Central memory CD8-positive, alpha-beta T cell (primary cell): ENCODE measurements around the gene SLC6A6.

Source experiments
- ATAC-seq: fragments of 150-1000 bp; cut with Tn5 transposase; replicated peaks from 2 replicates; pipeline ENCODE4 v1.10.0; 2022; ENCODE audit warnings: mild to moderate bottlenecking, moderate FRiP score, moderate number of reproducible peaks; ENCODE audit not compliant: poor library complexity, severe bottlenecking; ENCODE audit errors: extremely low read depth
- DNase-seq, 2 donors: peaks; one replicate each; pipeline ENCODE4 v3.0.0; 2021; ENCODE audit warnings: low spot score in 2 of 2
- H3K27ac Mint-ChIP-seq: one replicate; pipeline ENCODE4 v1.8.0; 2022; ENCODE audit warnings: low read depth, mild to moderate bottlenecking, moderate library complexity, mixed read lengths
- H3K27me3 Mint-ChIP-seq: one replicate; pipeline ENCODE4 v1.8.0; 2022; ENCODE audit warnings: mixed read lengths
- H3K36me3 Mint-ChIP-seq: one replicate; pipeline ENCODE4 v1.8.0; 2022; ENCODE audit warnings: mild to moderate bottlenecking, moderate library complexity, mixed read lengths; ENCODE audit not compliant: insufficient read depth
- H3K4me1 Mint-ChIP-seq: one replicate; pipeline ENCODE4 v1.8.0; 2022; ENCODE audit warnings: mixed read lengths
- H3K4me3 Mint-ChIP-seq: one replicate; pipeline ENCODE4 v1.8.0; 2022; ENCODE audit warnings: mild to moderate bottlenecking, moderate library complexity, mixed read lengths
- H3K9me3 Mint-ChIP-seq: one replicate; pipeline ENCODE4 v1.8.0; 2022; ENCODE audit warnings: mixed read lengths

The SLC6A6 gene

GRCh38 chr3:14450922-14451606 lies 48.7 kb downstream of the SLC6A6 start:
- Mint-ChIP-seq H3K9me3 (no peaks in the 10 kb centered on the region), H3K4me1 (peaks cover 10% of the 10 kb centered on the region), H3K4me3 (no peak overlapping the region), H3K27me3 (no peaks in the 10 kb centered on the region), H3K36me3 (peaks cover 25% of the 10 kb centered on the region), H3K27ac (peak overlapping the region; percentile 15)
- ATAC-seq (no peak), DNase-seq (no peak)

DNA sequence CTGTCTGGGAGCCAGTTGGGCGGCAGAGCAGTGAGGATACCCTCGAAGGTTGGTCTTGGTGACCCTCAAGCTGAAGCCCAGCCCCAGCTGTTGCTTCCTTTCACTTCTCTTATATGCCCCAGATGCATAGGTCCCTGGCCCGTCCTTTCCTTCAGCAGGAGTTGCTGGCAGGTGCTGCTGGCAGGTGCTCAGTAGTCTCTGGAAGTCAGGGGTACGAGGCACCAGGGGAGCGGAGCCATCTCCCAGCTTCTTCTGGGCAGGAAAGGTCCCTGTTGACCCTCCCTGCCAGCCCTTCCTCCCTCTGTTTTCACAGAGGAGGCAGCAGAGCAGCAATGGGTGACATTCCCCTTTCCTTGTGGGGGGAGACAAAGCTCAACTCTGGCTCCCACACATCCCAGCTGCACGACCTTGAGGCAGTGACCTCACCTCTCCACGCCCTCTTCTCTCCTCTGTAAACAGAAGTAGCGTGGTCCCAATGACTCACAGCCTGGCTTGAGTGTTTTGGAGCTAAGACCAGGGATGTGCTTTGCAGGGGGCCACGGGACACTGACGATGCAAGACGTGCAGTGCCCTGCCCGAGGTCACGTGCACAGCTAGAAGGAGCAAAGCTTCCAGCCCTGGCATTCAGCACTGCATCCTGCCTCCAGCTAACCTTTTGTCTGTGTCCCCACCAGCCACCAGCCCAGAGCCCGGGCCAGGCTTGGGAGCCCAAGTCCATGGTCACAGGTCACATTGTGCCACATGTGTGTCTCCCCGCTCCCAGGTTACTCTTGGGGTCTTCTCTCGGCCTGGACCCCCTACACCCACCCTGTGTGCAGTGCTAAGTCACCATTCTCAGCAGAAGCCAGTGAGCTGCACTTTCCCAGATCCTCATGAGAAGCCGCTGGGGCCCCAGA lies 49.7 kb downstream of the SLC6A6 start:
- no peaks in the 10 kb centered on the region for H3K27me3 Mint-ChIP-seq
- peaks cover 10% of the 10 kb centered on the region for H3K4me1 Mint-ChIP-seq
- ATAC-seq (no peak), DNase-seq (no peak)
- H3K9me3 Mint-ChIP-seq = no peaks in the 10 kb centered on the region
- H3K4me3 Mint-ChIP-seq = no peak overlapping the region
- peaks cover 22% of the 10 kb centered on the region for H3K36me3 Mint-ChIP-seq
- H3K27ac Mint-ChIP-seq = peak overlapping the region; percentile 15

DNA sequence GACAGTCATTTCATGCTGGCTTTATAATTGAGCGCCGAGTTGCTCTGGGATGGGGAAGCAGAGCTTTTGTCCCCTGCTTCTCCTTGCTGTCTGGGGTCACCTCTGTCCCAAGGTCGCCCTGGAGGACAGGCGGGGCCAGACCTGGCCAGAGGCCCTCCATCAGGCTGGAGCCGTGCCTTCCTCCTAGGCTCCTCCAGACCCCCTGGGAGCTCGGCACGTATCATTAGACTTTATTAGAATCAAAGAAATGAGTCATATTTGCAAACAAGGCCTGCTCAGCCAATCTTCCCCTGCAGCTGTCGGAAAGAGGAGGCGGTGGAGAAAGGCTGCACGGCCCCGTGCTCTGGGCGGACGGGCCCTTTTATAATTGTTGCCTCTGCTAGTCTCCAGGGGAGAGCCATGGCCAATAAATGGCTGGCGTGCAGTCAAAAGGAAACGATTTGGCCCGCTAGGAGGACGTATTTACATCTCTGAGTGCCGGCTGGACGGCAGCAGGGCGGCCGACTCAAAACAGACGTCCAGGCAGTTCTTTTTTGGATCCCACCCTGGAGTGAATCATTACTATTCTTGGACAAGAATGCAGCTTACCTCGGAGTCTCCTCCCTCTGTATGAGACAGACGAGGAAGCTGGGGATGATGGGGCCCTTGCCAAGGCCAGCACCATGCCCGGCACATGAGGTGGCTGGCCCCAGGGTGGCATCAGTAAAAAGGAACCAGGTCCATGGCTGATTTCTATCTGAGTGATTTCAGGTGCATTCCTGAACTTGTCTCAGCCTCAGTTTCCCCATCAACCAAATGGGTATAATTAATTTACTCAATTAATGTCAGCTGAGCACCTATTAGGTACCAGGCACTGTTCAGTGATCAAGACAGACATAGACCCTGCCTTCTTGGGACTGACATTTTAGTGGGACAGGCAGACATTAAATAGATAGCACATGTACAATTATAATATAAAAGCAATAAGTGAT lies 50.6 kb downstream of the SLC6A6 start:
- H3K9me3 Mint-ChIP-seq = no peaks in the 10 kb centered on the region
- H3K36me3 Mint-ChIP-seq = peaks cover 16% of the 10 kb centered on the region
- H3K27me3 Mint-ChIP-seq = no peaks in the 10 kb centered on the region
- H3K4me3 Mint-ChIP-seq = no peak overlapping the region
- H3K4me1 Mint-ChIP-seq = peaks cover 10% of the 10 kb centered on the region
- no peak for ATAC-seq
- no peak overlapping the region for H3K27ac Mint-ChIP-seq
- DNase-seq = no peak

GRCh38 chr3:14453876-14454638 lies 51.7 kb downstream of the SLC6A6 start:
- Mint-ChIP-seq H3K36me3 (peaks cover 14% of the 10 kb centered on the region), H3K9me3 (no peaks in the 10 kb centered on the region), H3K27me3 (no peaks in the 10 kb centered on the region), H3K27ac (peak overlapping the region; percentile 66), H3K4me3 (no peak overlapping the region), H3K4me1 (peaks cover 10% of the 10 kb centered on the region)
- no peak for DNase-seq
- ATAC-seq = no peak

DNA sequence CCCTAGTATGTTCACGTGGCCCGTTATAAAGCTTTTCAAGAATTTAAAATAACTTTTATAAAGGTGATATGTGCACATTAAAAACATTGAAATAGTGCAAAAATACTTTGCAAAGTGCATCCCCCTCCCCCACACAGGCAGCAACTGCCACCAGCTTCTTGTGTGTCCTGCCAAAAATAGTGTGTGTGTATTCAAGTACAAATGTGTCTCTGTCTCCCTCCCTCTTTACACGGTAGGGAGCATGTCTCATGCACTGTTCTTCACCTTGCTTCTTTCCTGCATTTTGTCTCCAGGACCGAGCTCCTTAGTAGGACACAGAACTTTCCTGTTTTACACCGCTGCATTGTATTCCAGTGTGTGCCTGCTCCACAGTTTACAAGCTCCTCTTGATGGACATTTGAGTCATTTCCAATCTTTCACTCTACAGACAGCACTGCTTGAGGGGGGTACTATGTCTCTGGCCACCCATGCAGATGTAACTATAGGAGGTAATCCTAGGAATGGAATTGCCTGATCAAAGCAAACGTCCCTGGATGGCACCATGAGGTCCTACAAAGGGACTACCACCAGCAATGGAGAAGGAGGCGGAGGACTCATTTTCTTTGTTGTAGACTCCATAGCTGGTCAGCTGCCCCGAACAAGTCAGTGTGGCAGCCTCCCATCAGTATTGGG lies 52.4 kb downstream of the SLC6A6 start:
- ATAC-seq (no peak), DNase-seq (no peak)
- Mint-ChIP-seq H3K27me3 (no peaks in the 10 kb centered on the region), H3K4me3 (no peak overlapping the region), H3K36me3 (peaks cover 18% of the 10 kb centered on the region), H3K4me1 (peaks cover 10% of the 10 kb centered on the region), H3K9me3 (no peaks in the 10 kb centered on the region), H3K27ac (peak overlapping the region; percentile 66)

GRCh38 chr3:14455571-14456317 lies 53.3 kb downstream of the SLC6A6 start:
- DNase-seq (no peak), ATAC-seq (no peak)
- Mint-ChIP-seq H3K9me3 (no peaks in the 10 kb centered on the region), H3K27ac (peak overlapping the region; percentile 66), H3K27me3 (no peaks in the 10 kb centered on the region), H3K4me3 (no peak overlapping the region), H3K4me1 (peaks cover 18% of the 10 kb centered on the region), H3K36me3 (peaks cover 21% of the 10 kb centered on the region)

- no peak for ATAC-seq
- DNase-seq = no peak
- Mint-ChIP-seq H3K4me3 (no peak overlapping the region), H3K27ac (no peak overlapping the region), H3K27me3 (no peaks in the 10 kb centered on the region), H3K36me3 (peaks cover 18% of the 10 kb centered on the region), H3K4me1 (peaks cover 18% of the 10 kb centered on the region), H3K9me3 (no peaks in the 10 kb centered on the region)
These were observed 54.4 kb downstream of the SLC6A6 start for GRCh38 chr3:14456794-14457193.

GRCh38 chr3:14457481-14457880 lies 55.1 kb downstream of the SLC6A6 start:
- no peak for ATAC-seq
- Mint-ChIP-seq H3K36me3 (peaks cover 22% of the 10 kb centered on the region), H3K9me3 (no peaks in the 10 kb centered on the region), H3K4me1 (peaks cover 18% of the 10 kb centered on the region), H3K27ac (no peak overlapping the region), H3K27me3 (no peaks in the 10 kb centered on the region), H3K4me3 (no peak overlapping the region)
- no peak for DNase-seq

GRCh38 chr3:14457999-14458398 lies 55.6 kb downstream of the SLC6A6 start:
- no peak overlapping the region for H3K4me3 Mint-ChIP-seq
- peaks cover 18% of the 10 kb centered on the region for H3K4me1 Mint-ChIP-seq
- peaks cover 26% of the 10 kb centered on the region for H3K36me3 Mint-ChIP-seq
- no peak for DNase-seq
- H3K9me3 Mint-ChIP-seq = no peaks in the 10 kb centered on the region
- H3K27ac Mint-ChIP-seq = no peak overlapping the region
- no peak for ATAC-seq
- H3K27me3 Mint-ChIP-seq = no peaks in the 10 kb centered on the region

GRCh38 chr3:14458434-14459275 lies 56.2 kb downstream of the SLC6A6 start:
- Mint-ChIP-seq H3K36me3 (peaks cover 26% of the 10 kb centered on the region), H3K9me3 (no peaks in the 10 kb centered on the region), H3K4me1 (peaks cover 18% of the 10 kb centered on the region), H3K27ac (no peak overlapping the region), H3K4me3 (no peak overlapping the region), H3K27me3 (no peaks in the 10 kb centered on the region)
- DNase-seq (no peak), ATAC-seq (no peak)
